ENCODE results near the gene PER2. TPM values are rescaled to one million over a fixed set of nuclear protein-coding genes. Genes with fewer than 3 reads are reported as not detected.

The PER2 gene
- total and polyA plus RNA-seq, 2 of the 13 experiments (the other 11 are each of a cell fraction or from before 2014, with no cell fraction given): 5.1 to 9.4 TPM

GRCh38 chr2:238203094-238203972, 85.1 kb downstream of the PER2 start, which contains the start of gene ILKAP (continued):
- TF ChIP-seq GPBP1L1 (CRISPR knock-in tag; IDR thresholded peaks at IDR 0.05) (no peak), GRHL1 (CRISPR knock-in tag; conservative IDR thresholded peaks at IDR 0.05) (no peak), ADNP (CRISPR knock-in tag; IDR thresholded peaks at IDR 0.05) (no peak), CCDC6 (CRISPR knock-in tag; IDR thresholded peaks at IDR 0.05) (peak; percentile 50), PRMT3 (CRISPR knock-in tag; IDR thresholded peaks at IDR 0.05; ENCODE audit: borderline replicate concordance, low read depth) (no peak), ATF1 (CRISPR knock-in tag; IDR thresholded peaks at IDR 0.05) (no peak), SALL2 (CRISPR knock-in tag; IDR thresholded peaks at IDR 0.05) (peak; percentile 74; the same call in 1 of the 2 replicates), ZNF274 (CRISPR knock-in tag; IDR thresholded peaks at IDR 0.05) (peak; percentile 80; the same call in 1 of the 2 replicates), ATF2 (CRISPR knock-in tag; IDR thresholded peaks at IDR 0.05) (no peak), HCFC1 (IDR thresholded peaks at IDR 0.05; ENCODE audit: low read depth, low read length) (0 out of 2 replicates have a peak, but pooled peaks have one; percentile 9), MTF2 (CRISPR knock-in tag; IDR thresholded peaks at IDR 0.05; ENCODE audit: borderline replicate concordance) (no peak), ZNF777 (CRISPR knock-in tag; IDR thresholded peaks at IDR 0.05) (peak; percentile 95), TEAD3 (CRISPR knock-in tag; optimal IDR thresholded peaks at IDR 0.05; ENCODE audit: borderline replicate concordance) (no peak), TMF1 (CRISPR knock-in tag; IDR thresholded peaks at IDR 0.05; ENCODE audit: low read depth) (peak; percentile 82; the same call in 1 of the 2 replicates), WIZ (CRISPR knock-in tag; IDR thresholded peaks at IDR 0.05) (no peak), ZBTB37 (CRISPR knock-in tag; IDR thresholded peaks at IDR 0.05) (no peak), HOXD1 (CRISPR knock-in tag; IDR thresholded peaks at IDR 0.05) (no peak), IRF9 (CRISPR knock-in tag; IDR thresholded peaks at IDR 0.05; ENCODE audit: borderline replicate concordance) (0 out of 2 replicates have a peak, but pooled peaks have one; percentile 10), JUND (CRISPR knock-in tag; IDR thresholded peaks at IDR 0.05) (no peak), HOXA7 (CRISPR knock-in tag; IDR thresholded peaks at IDR 0.05) (no peak), GABPA (IDR thresholded peaks at IDR 0.05; ENCODE audit: low read depth, low read length) (peak; percentile 25), GABPA (CRISPR knock-in tag; IDR thresholded peaks at IDR 0.05; ENCODE audit: low read depth) (no peak), FOXO1 (CRISPR knock-in tag; IDR thresholded peaks at IDR 0.05) (no peak), ZBTB3 (CRISPR knock-in tag; IDR thresholded peaks at IDR 0.05; ENCODE audit: borderline replicate concordance, low read depth) (no peak)
